ELR (cell line): ENCODE results near the gene TXN2.
"Not testable (repeated sequence)": the region's sequence is repeated elsewhere in the genome, so short reads cannot be mapped to it uniquely, and the experiment has no call there.

Source experiments
- DNase-seq: peaks from one replicate; pipeline ENCODE4 v3.0.0-alpha.2; 2015; ENCODE audit warnings: low read depth

Gene TXN2

GRCh38 chr22:36431977-36432376 is 49.5 kb downstream of the TXN2 start:
- no peak for DNase-seq

- DNase-seq = peak; percentile 62
Measured at GRCh38 chr22:36430863-36431262, 50.6 kb downstream of the TXN2 start.

- not testable (repeated sequence) for DNase-seq
Measured at GRCh38 chr22:36427952-36428351, 53.5 kb downstream of the TXN2 start.

DNA sequence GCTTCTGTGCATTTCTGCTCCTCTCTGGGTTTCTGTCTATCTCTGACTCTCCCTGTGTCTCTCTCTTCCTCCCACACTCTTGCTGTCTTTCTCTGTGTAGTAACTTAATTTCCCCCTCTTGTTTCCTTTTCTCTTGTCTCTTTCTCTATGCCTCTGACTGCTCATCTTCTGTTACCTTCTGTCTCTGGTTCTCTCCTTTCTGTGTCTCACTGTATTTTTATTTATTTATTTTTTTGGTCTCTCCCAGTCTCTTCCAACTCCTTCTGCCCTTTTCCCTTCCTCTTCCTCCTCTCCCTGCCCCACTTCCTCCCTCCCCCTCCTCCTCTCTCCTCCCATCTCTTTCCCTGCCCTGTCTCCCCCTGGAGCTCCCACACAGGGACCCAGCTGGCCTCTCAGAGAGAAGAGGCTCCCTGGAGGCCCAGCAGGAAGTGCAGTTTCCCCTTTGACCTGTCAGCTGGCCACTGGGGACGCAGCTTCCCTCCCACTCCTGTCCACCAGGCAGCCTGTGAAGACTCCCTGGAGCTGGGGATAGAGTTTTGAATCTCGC is 55.4 kb downstream of the TXN2 start:
- DNase-seq = peak; percentile 55

DNA sequence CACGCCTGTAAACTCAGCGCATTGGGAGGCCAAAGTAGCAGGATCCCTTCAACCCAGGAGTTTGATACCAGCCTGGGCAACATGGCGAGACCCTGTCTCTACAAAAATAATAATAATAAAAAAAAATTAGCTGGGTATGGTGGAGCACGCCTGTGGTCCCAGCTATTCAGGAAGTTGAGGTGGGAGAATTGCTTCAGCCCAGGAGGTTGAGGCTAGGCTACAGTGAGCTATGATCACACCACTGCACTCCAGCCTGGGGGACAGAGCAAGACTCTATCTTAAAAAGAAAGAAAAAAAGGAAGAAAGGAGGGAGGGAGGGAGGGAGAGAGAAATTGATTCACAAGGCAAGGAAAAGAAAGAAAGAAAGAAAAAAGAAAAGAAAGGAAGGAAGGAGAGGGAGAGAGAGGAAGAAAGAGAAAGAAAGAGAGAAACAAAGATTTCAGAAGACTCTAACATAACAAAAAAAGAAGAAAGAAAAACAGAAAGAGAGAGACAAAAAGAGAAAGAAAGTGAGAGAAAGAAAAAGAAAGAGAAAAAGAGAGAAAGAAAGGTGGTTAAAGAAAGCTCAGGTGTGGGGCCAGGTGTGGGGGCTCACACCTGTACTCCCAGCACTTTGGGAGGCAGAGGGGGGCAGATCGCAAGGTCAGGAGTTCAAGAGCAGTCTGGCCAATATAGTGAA is 56.4 kb downstream of the TXN2 start:
- no peak for DNase-seq

DNA sequence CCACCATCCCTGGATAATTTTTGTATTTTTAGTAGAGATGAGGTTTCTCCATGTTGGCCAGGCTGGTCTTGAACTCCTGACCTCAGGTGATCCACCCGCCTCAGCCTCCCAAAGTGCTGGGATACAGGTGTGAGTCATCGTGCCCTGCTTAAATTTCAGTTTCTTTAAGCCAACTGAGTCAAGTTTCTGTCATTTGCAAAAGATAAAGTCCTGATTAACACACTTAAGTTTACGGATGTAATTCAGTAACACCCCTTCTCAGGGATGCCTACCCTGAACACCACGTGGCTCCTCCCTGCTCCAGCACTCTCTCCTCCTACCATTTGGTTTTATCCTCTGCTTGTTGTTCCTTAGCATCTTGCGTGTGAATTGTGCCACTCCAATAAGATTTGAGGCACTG is 57.0 kb downstream of the TXN2 start:
- not testable (repeated sequence) for DNase-seq

DNA sequence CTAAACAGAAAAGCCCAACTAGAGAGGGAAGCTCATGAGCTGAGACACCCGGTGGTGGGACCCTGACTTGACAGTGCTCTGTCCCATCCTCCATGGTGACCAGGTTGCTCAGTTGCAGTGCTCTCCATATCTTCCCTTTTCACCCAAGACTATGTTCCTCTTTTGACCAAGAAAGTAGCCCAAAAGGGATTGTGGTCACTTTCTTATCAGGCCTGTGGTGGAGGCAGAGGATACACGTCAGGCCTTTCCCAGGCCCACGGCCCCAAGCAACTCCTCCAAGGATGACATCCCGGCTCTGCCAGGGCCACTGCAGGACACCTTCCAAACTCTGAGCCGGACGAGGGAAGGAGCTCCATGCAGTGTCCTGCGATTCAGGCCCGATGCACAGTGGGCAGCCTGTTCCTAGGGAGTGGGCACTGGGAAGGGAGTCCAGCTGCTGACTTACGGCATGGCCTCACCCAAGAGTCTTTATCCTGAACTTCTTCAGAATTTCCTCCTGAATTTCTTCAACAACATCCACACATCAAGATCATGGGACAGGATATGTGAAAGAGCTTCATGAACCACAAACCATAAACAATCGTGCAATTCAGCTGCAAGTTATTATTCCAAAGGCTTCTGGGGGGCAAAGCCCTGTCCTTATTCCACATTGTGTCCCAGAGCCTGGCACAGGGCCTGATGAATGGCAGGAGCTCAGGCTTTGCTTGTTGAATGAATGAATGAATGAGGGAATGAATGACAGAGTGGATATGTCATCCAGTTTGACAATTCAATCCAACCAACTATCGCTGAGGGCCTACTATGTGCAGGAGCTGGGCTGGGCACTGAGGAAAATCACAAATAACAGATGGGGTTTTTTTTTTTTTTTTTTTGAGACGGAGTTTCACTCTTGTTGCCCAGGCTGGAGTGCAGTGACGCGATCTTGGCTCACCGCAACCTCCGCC is 57.7 kb downstream of the TXN2 start:
- peak; percentile 63 for DNase-seq

DNA sequence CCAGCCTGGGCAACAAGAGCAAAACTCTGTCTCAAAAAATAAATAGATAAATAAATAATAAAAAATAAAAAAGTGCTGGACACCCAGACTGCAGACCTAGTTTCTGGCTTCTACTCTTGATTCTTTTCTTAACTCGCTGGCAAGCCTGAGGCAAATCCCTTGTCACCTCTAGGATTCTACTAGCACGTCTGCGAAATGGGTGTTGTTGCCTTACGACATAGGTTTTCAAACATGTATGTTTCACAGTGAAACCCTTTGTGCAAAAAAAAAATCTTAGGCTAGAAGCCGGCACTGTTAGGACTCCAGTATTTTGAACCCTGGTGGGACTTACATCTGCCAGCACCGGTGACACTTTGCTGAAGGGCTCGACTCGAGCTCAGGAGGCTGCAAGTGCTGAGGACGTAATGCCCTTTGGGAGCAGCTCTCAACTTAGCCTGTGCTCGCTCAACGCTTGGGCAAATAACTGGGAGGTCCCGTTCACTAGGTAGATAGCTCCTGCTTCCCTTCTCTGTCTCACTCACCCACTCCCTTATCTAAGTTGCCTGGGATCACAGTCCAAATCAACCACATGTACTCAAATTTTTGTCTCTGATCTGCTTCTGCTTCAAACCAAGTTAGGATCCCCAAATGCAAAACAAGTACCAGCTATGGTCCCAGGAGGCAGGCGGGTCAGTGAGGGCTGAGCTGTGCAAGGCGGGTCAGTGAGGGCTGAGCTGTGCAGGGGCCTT is 59.0 kb downstream of the TXN2 start:
- no peak for DNase-seq

- no peak for DNase-seq
Measured at GRCh38 chr22:36419912-36420882, 61.2 kb downstream of the TXN2 start.

- peak; percentile 56 for DNase-seq
Measured at GRCh38 chr22:36419177-36419911, 62.1 kb downstream of the TXN2 start.

DNA sequence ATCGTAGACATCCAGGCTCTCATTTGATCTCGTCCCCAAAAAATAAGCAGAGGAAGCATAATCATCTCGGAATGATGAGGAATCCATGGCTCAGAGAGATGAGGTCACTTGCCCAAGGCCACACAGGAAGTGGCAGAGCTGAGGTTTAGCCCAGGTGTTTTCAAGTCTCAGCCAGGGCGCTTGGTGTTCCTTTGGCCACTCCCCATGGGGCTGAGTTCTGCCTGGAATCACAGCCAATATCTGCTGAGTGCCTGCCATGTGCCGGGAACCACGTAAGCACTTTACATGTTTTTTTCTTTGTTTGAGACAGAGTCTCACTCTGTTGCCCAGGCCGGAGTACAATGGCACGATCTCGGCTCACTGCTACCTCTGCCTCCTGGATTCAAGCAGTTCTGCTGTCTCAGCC is 64.2 kb downstream of the TXN2 start:
- DNase-seq = peak; percentile 95
